ENCODE measurements around the gene ACHE.
A peak's percentile ranks its signal among the peaks of the same experiment; 100 is the strongest.
"Not testable (repeated sequence)": the region's sequence is repeated elsewhere in the genome, so short reads cannot be mapped to it uniquely, and the experiment has no call there.

Gene ACHE

DNA sequence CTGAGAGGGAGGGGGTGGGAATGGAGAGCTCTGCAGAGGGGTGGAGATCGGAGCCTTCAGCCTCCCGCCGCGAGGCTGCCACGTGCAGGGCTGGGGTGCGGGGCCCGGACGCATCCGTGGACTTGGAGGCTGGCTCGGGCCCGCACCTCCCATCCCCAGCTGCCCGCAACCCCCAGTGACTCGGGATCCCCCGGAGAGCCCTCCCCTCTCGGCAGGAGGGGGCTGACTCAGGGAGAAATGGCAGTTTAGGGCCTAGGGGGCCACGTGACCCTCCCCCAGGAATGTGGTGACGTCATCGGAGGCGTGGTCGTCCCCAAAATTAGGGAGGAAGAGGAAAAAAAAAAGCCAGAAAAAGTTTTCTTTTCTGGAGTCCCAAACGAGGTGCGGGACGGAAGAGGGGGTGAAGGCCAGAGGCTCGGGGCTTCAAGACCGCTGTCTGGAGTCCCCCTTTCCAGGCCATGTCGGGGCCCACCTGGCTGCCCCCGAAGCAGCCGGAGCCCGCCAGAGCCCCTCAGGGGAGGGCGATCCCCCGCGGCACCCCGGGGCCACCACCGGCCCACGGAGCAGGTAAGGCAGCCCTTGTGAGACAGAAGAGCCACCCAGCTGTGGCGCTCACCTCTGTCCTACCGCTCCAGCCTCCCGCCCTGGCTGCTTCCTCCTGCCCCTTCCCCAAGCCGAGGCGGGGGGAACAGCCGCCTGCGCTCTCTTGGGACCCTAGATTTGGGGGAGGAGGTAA lies 28.5 kb downstream of the ACHE start, which contains the start of gene TRIP6:
TSS of gene TRIP6 (plus strand) at position 348 of the 736 bp plus-strand sequence. CDS start at position 459, 111 bp downstream.
- H3K9me3 Mint-ChIP-seq: no peaks in the 10 kb centered on the region
- intact Hi-C loops (cut with micrococcal nuclease): loop anchor here (2.0 kb wide), 1 partner anchor 14 kb away; the partner anchor contains the start of gene SLC12A9
- peaks cover 84% of the 10 kb centered on the region for H3K36me3 Mint-ChIP-seq (ENCODE audit: low read depth)
- peak within 1 kb of the TSS; percentile 91 for H3K27ac Mint-ChIP-seq
- H3K27me3 Mint-ChIP-seq: no peaks in the 10 kb centered on the region
- peak within 1 kb of the TSS; percentile 88 for H3K4me3 Mint-ChIP-seq
- H3K4me1 Mint-ChIP-seq (ENCODE audit: low read depth): peaks cover 78% of the 10 kb centered on the region

DNA sequence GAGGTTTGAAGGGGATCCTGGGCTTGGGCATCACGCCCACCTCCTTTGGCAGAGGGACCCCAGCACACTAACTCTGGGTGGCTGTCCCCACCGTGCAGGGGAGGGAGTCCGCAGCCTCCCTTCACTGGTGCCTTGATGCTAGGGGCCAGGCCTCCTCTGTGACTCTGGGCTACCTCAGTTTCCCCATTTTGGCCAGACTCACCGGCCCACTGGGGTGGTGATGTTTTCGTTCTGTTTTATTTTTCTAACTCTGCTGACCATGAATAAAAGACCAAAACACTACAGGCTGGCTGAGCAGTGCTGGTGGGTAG lies 29.0 kb downstream of the ACHE start:
- Mint-ChIP-seq H3K27ac (peak overlapping the region; percentile 91), H3K4me3 (peak overlapping the region; percentile 88), H3K27me3 (no peaks in the 10 kb centered on the region), H3K36me3 (ENCODE audit: low read depth) (peaks cover 84% of the 10 kb centered on the region), H3K9me3 (no peaks in the 10 kb centered on the region), H3K4me1 (ENCODE audit: low read depth) (peaks cover 80% of the 10 kb centered on the region)
- intact Hi-C loops (cut with micrococcal nuclease): loop anchor here (2.0 kb wide), 1 partner anchor 14 kb away; the partner anchor contains the start of gene SLC12A9

DNA sequence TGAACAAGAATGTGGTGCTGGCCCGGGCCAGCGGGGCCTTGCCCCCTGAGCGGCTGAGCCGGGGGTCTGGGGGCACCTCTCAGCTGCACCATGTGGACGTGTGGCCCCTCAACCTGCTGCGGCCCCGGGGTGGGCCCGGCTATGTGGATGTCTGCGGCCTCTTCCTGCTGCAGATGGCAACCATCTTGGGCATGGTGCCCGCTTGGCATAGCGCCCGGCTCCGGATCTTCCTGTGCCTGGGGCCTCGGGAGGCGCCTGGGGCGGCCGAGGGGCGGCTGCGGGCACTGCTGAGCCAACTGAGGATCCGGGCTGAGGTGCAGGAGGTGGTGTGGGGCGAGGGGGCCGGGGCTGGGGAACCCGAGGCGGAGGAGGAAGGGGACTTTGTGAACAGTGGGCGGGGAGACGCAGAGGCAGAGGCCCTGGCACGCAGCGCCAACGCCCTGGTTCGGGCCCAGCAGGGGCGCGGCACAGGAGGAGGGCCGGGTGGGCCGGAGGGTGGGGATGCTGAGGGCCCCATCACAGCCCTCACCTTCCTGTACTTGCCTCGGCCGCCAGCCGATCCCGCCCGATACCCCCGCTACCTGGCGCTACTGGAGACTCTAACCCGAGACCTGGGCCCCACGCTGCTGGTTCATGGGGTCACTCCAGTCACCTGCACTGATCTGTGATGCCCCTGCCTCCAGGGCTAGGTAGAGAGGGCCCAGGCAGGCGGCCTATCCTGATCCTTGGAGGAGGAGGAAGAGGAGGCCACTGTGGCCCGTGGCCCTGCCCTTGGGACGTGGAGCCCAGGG lies 29.6 kb downstream of the ACHE start:
- H3K4me1 Mint-ChIP-seq (ENCODE audit: low read depth): peaks cover 75% of the 10 kb centered on the region
- peak overlapping the region; percentile 91 for H3K27ac Mint-ChIP-seq
- intact Hi-C loops (cut with micrococcal nuclease): loop anchor here (2.0 kb wide), 1 partner anchor 13 kb away; the partner anchor contains the start of gene SLC12A9
- no peaks in the 10 kb centered on the region for H3K27me3 Mint-ChIP-seq
- peak overlapping the region; percentile 88 for H3K4me3 Mint-ChIP-seq
- peaks cover 84% of the 10 kb centered on the region for H3K36me3 Mint-ChIP-seq (ENCODE audit: low read depth)
- H3K9me3 Mint-ChIP-seq: no peaks in the 10 kb centered on the region

DNA sequence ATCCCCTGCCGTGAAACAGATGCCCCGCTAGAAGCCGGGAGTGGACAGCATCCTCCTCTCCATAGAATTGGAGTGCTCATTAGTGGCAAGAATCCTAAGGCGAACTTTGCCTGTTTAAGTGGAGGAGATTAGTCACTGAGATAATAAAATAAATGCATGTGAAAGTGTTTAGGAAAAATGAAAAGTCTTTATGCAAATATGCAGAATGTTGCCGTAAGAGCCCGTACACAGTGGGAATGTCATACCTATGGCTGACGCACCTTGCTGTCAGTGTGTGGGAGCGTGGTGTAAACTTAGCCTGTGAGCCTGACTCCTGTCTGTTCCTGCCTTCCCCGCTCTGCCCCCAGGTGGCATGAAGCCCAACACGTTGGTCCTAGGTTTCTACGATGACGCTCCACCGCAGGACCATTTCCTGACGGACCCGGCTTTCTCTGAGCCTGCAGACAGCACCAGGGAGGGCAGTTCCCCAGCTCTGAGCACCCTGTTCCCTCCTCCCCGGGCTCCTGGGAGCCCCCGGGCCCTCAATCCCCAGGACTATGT lies 30.2 kb downstream of the ACHE start:
- peaks cover 84% of the 10 kb centered on the region for H3K36me3 Mint-ChIP-seq (ENCODE audit: low read depth)
- H3K9me3 Mint-ChIP-seq: no peaks in the 10 kb centered on the region
- peak overlapping the region; percentile 91 for H3K27ac Mint-ChIP-seq
- peak overlapping the region; percentile 88 for H3K4me3 Mint-ChIP-seq
- H3K27me3 Mint-ChIP-seq: no peaks in the 10 kb centered on the region
- intact Hi-C loops (cut with micrococcal nuclease): no loop called here
- H3K4me1 Mint-ChIP-seq (ENCODE audit: low read depth): peaks cover 75% of the 10 kb centered on the region

DNA sequence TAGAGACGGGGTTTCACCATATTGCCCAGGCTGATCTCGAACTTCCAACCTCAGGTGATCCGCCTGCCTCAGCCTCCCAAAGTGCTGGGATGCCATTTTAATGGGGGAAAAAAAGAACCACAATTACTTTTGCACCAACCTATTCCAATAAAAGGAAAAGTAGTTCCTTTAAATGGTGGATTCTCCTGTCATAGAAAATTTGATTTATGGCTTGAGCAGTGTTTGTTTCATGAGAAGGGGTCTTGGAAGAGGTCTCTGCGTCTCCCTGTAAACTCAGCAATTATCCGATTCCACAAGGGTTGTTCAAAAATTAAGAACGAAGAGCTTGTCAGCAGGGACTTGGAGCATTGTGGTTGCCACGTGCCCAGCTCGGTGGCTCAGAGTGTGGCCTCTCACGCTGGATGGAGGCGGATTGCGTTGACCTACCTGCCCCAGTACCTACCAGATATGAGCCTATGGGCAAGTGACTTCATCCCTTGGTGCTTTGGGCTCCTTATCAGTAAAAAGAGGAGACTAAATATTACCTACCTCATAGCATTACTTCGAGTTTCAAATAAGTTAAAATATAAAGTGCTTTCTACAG lies 31.3 kb downstream of the ACHE start:
- Mint-ChIP-seq H3K4me1 (ENCODE audit: low read depth) (peaks cover 79% of the 10 kb centered on the region), H3K4me3 (no peak overlapping the region), H3K27ac (no peak overlapping the region), H3K9me3 (no peaks in the 10 kb centered on the region), H3K36me3 (ENCODE audit: low read depth) (peaks cover 89% of the 10 kb centered on the region), H3K27me3 (no peaks in the 10 kb centered on the region)
- intact Hi-C loops (cut with micrococcal nuclease): no loop called here

DNA sequence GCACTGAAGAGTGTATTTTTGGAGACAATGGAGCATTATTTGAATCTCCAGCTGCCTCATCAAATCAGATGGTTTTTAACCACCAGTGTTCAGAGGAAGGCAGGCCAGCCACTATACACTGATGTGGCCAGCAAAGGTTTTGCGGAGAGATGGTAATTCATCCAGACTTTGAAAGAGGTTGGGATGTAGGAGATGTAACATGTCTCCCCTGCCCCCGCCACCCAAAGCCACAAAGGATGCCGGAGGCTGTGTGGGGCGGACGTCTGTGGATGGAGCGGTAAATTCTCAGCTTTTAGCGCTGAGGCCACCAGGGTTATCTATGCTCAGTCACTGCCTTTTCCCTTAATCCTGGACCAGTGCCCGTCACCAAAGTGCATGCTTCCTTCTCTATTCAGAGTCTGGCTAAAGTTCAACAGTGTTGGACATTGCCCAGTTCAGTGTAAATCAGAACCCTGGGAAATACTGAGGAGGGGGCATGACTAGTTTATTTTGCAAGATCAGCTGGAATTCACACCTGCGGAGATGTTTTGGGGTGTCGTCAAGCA lies 32.2 kb downstream of the ACHE start:
- intact Hi-C loops (cut with micrococcal nuclease): no loop called here
- H3K27ac Mint-ChIP-seq: no peak overlapping the region
- H3K36me3 Mint-ChIP-seq (ENCODE audit: low read depth): peaks cover 89% of the 10 kb centered on the region
- H3K4me1 Mint-ChIP-seq (ENCODE audit: low read depth): peaks cover 76% of the 10 kb centered on the region
- no peaks in the 10 kb centered on the region for H3K9me3 Mint-ChIP-seq
- no peaks in the 10 kb centered on the region for H3K27me3 Mint-ChIP-seq
- no peak overlapping the region for H3K4me3 Mint-ChIP-seq

DNA sequence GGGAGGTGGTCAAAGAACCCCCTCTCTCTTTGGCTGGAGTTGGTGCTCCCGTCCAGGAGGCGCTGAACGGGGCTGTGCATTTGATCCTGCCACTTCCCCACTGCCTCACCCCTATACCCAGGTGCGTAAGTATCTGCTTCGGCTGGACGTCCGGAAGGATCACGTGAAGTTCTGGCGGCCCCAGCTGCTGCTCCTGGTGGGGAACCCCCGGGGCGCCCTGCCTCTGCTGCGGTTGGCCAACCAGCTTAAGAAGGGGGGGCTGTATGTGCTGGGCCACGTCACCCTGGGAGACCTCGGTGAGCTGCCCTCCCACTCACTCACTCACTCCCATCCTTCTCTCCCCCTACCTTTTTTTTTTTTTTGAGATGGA lies 34.1 kb downstream of the ACHE start:
- no peaks in the 10 kb centered on the region for H3K27me3 Mint-ChIP-seq
- no peak overlapping the region for H3K27ac Mint-ChIP-seq
- no peak overlapping the region for H3K4me3 Mint-ChIP-seq
- H3K36me3 Mint-ChIP-seq (ENCODE audit: low read depth): peaks cover 94% of the 10 kb centered on the region
- intact Hi-C loops (cut with micrococcal nuclease): no loop called here
- no peaks in the 10 kb centered on the region for H3K9me3 Mint-ChIP-seq
- peaks cover 68% of the 10 kb centered on the region for H3K4me1 Mint-ChIP-seq (ENCODE audit: low read depth)

DNA sequence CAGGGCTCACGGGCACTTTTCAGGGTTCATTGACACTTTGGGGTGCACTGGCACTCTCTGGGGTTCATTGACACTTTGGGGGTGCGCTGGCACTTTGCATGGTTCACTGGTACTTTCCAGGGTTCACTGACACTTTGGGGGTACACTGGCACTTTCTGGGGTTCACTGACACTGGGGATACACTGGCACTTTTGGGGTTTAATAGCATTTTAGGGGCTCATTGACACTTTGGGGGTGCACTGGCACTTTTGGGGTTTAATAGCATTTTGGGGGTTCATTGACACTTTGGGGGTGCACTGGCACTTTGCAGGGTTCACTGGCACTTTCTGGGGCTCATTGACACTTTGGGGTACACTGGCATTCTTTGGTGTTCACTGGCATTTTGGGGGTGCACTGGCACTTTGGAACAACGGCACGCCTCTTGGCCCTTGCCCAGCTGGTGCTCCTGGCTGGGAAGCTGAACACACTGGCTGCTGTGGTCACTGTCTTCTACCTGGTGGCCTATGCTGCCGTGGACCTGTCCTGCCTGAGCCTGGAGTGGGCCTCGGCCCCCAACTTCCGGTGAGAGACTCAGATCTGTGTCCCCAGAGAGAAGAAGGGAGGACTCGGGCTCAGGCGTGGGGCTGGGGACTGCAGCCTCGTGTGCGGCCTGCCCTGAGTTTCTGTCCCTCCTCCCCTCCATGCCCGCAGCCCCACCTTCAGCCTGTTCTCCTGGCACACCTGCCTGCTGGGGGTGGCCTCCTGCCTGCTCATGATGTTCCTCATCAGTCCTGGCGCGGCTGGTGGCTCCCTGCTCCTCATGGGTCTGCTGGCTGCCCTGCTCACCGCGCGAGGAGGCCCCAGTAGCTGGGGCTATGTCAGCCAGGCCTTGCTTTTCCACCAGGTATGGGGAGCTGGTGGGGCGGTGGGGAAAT lies 34.7 kb downstream of the ACHE start:
- intact Hi-C loops (cut with micrococcal nuclease): no loop called here
- Mint-ChIP-seq H3K27ac (no peak overlapping the region), H3K36me3 (ENCODE audit: low read depth) (peaks cover 100% of the 10 kb centered on the region), H3K4me3 (no peak overlapping the region), H3K4me1 (ENCODE audit: low read depth) (peaks cover 63% of the 10 kb centered on the region), H3K9me3 (no peaks in the 10 kb centered on the region), H3K27me3 (no peaks in the 10 kb centered on the region)

DNA sequence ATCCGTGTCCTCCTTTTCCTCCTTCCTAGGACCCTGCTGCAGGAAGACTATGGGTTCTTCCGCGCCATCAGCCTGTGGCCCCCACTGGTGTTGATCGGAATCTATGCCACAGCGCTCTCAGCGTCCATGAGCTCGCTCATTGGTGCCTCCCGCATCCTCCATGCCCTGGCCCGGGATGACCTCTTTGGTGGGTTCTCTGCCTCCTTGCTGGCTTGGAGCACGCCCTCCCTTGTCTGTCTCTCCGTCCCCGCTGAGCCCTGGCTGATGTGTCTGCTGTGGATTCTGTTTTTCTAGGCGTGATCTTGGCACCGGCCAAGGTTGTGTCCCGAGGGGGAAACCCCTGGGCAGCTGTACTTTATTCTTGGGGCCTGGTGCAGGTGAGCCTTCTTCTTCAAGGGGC lies 35.8 kb downstream of the ACHE start:
- peaks cover 63% of the 10 kb centered on the region for H3K4me1 Mint-ChIP-seq (ENCODE audit: low read depth)
- no peak overlapping the region for H3K4me3 Mint-ChIP-seq
- H3K27ac Mint-ChIP-seq: no peak overlapping the region
- H3K27me3 Mint-ChIP-seq: no peaks in the 10 kb centered on the region
- no peaks in the 10 kb centered on the region for H3K9me3 Mint-ChIP-seq
- intact Hi-C loops (cut with micrococcal nuclease): no loop called here
- H3K36me3 Mint-ChIP-seq (ENCODE audit: low read depth): peaks cover 100% of the 10 kb centered on the region

DNA sequence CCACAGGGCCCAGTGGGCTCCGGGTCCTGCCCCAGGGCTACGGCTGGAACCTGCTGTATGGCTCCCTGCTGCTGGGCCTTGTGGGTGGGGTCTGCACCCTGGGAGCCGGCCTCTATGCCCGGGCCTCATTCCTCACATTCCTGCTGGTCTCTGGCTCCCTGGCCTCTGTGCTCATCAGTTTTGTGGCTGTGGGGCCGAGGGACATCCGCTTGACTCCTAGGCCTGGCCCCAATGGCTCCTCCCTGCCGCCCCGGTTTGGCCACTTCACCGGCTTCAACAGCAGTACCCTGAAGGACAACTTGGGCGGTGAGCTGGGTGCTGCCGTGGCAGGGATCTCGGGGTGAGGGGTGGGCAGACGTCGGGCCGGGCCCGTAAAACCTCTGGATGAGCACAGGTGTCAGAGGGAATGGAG lies 38.8 kb downstream of the ACHE start:
- Mint-ChIP-seq H3K4me1 (ENCODE audit: low read depth) (peaks cover 71% of the 10 kb centered on the region), H3K36me3 (ENCODE audit: low read depth) (peaks cover 96% of the 10 kb centered on the region), H3K27ac (peak overlapping the region; percentile 19), H3K27me3 (no peaks in the 10 kb centered on the region), H3K4me3 (no peak overlapping the region), H3K9me3 (no peaks in the 10 kb centered on the region)
- intact Hi-C loops (cut with micrococcal nuclease): no loop called here

DNA sequence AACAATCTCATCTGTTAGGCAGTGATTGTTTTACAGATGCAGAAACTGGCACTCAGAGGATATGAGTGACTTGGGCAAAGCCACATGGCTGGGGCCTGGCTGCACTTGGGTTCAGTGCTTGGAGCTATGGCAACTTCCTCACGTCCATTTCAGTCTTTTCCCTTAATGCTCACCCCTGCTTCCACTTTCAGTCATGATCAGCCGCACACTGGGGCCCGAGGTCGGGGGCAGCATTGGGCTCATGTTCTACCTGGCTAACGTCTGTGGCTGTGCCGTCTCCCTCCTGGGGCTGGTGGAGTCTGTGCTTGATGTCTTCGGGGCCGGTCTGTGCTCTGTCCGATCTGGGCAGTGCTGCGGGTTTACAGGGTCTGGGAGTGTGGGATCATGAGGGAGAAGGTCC lies 40.2 kb downstream of the ACHE start:
- H3K9me3 Mint-ChIP-seq: no peaks in the 10 kb centered on the region
- H3K36me3 Mint-ChIP-seq (ENCODE audit: low read depth): peaks cover 82% of the 10 kb centered on the region
- H3K27ac Mint-ChIP-seq: peak overlapping the region; percentile 6
- intact Hi-C loops (cut with micrococcal nuclease): no loop called here
- H3K27me3 Mint-ChIP-seq: no peaks in the 10 kb centered on the region
- no peak overlapping the region for H3K4me3 Mint-ChIP-seq
- peaks cover 66% of the 10 kb centered on the region for H3K4me1 Mint-ChIP-seq (ENCODE audit: low read depth)

DNA sequence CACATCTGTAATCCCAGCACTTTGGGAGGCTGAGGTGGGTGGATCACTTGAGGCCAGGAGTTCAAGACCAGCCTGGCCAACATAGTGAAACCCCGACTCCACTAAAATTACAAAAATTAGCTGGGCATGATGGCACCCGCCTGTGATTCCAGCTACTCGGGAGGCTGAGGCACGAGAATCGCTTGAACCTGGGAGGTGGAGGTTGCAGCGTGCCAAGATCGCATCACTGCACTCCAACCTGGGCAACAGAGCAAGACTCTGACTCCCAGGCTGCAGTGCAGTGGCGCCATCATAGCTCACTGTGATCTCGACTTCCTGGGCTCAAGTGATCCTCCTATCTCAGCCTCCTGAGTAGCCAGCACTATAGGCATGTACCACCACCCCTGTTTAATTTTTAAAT lies 40.8 kb downstream of the ACHE start:
- Mint-ChIP-seq H3K36me3 (ENCODE audit: low read depth) (peaks cover 76% of the 10 kb centered on the region), H3K4me1 (ENCODE audit: low read depth) (peaks cover 60% of the 10 kb centered on the region)
- H3K4me3 Mint-ChIP-seq, H3K9me3 Mint-ChIP-seq, H3K27me3 Mint-ChIP-seq, H3K27ac Mint-ChIP-seq: not testable (repeated sequence)
- intact Hi-C loops (cut with micrococcal nuclease): loop anchor here (5.0 kb wide), 1 partner anchor 148 kb away; the partner anchor contains the start of gene POP7
